Measurements from ENCODE around the gene CNPY1.

- TF ChIP-seq, protein P1, sequence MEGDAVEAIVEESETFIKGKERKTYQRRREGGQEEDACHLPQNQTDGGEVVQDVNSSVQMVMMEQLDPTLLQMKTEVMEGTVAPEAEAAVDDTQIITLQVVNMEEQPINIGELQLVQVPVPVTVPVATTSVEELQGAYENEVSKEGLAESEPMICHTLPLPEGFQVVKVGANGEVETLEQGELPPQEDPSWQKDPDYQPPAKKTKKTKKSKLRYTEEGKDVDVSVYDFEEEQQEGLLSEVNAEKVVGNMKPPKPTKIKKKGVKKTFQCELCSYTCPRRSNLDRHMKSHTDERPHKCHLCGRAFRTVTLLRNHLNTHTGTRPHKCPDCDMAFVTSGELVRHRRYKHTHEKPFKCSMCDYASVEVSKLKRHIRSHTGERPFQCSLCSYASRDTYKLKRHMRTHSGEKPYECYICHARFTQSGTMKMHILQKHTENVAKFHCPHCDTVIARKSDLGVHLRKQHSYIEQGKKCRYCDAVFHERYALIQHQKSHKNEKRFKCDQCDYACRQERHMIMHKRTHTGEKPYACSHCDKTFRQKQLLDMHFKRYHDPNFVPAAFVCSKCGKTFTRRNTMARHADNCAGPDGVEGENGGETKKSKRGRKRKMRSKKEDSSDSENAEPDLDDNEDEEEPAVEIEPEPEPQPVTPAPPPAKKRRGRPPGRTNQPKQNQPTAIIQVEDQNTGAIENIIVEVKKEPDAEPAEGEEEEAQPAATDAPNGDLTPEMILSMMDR (IDR thresholded peaks at IDR 0.05) = no peak
- TF ChIP-seq MAX (IDR thresholded peaks at IDR 0.05; ENCODE audit: low read depth) (no peak), TAF1 (IDR thresholded peaks at IDR 0.05; ENCODE audit: borderline replicate concordance, low read depth, low read length) (no peak), POLR2AphosphoS5 (IDR thresholded peaks at IDR 0.05; ENCODE audit: low read depth, low read length) (no peak), JUND (IDR thresholded peaks at IDR 0.05) (no peak), EP300 (IDR thresholded peaks at IDR 0.05; ENCODE audit: borderline replicate concordance in 1 of 2, low read depth in 1 of 2, low read length in 1 of 2) (no peak), MEF2A (IDR thresholded peaks at IDR 0.05; ENCODE audit: borderline replicate concordance, low read depth) (no peak)
These were observed 25.4 kb upstream of the CNPY1 start for GRCh38 chr7:155571581-155572345.

Measured in SK-N-SH (cell line).